Dermis microvascular lymphatic vessel endothelial cell (primary cell): ENCODE measurements around the gene ASIC2. TPM values are rescaled to one million over a fixed set of nuclear protein-coding genes. Genes with fewer than 3 reads are reported as not detected.

ENCODE experiments used
- DNase-seq, 2 donors: peaks; one replicate each; pipeline versions ENCODE4 v3.0.0 to v3.0.0-alpha.2; 2010; ENCODE audit warnings: low read depth in 2 of 2
- total RNA-seq: library from RNA; depleted of rRNA; stranded (reverse); fragments of >200 nt; gene quantifications from 2 replicates; pipeline ENCODE4 v1.2.1, GENCODE V29; 2014

Gene ASIC2
- total RNA-seq, 1 donor from 2014 or later, result not detected

DNA sequence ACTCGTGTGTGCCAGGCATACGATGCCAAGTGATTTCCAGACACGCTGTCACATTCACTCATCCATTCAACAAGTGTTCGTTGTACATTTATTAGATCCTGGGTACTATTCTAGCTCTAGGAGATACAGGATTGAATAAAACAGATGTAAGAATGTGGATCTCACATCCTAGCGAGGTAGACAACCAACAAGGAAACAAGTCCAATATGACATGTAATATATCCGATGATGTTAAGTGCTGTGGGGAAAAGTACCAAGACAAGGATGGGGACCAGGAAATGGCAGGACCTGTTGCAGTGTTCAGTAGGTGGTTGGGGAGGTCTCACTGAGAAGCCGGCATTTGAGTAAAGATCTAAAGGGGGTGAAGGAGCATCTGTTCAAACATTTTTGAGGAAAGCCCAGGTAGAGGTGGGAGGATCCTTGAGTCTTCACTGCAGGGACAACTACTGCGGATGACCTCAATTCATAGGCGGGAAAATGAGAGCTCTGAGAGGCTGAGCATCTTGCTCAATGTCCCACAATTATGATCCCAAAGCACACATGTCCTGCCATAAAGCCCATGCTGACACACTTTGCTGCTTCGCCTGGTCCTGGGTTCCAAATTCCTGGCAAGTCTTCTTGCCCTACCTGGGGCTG lies 129.4 kb downstream of the ASIC2 start:
- no peak for DNase-seq

DNA sequence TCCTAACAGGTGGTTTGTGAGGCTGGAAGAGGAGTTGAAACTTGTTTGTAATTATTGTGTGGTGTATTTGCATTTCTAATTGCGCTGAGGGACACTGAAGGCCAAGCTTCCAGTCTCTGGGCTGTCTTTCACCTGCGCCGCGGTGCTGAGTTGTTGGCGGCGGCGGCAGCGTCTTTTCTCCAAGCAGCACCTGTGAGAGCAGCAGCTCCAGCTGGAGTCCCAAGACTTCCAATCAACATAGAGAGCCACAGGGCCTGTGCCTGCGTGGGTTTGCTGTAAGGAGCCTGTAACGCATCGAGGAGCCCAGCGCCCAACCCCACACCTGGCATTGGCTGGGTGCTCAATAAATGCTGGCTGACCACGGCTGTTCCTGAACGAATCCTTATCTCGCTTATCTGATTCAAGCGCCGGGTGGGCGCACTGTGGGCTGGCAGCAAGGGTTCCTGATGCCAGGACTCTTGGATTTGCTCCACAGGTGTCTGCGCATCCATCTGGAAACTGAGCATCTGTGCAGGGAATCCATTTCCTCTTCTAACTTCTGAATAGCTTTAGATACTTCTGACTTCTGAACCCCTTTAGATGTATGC lies 138.1 kb downstream of the ASIC2 start:
- DNase-seq, result no peak

GRCh38 chr17:33152783-33153182 lies 140.3 kb downstream of the ASIC2 start:
- DNase-seq, result no peak

DNA sequence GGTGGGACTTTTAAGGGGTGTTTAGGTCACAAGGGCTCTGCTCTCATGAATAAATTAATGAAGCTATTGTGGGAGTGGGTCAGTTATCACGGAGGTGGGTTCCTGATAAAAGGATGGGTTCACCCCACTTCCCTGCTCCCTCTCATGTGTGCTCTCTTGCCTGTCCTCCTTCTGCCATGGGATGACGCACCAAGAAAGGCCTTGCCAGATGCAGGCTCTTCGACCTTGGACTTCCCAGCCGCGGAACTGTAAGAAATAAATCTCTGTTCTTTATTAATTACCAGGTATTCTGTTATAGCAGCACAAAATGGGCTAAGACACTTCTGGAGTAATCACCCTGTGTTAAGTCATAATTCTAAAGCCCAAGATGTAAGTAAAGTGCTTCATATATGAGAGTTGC lies 141.5 kb downstream of the ASIC2 start:
- DNase-seq, result no peak

DNA sequence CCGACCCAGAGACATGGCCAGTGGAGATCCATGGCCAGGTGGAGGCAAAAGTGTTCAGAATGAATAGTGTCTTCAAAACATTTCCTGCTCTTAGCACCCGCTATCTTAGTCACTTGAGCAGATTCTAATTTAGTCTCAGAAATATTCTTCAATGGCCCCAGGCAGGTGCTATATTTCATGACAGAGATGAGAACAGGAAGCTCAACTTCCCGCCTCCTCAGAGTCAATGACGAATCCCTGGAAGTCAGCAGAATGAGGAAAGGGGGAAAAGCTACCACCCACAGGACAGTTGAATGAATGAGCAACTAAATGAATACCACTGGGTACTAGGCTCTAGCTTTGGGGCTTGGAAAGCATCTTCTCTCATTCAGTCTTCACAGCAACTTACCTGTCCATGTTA lies 147.2 kb downstream of the ASIC2 start:
- DNase-seq, result no peak

DNA sequence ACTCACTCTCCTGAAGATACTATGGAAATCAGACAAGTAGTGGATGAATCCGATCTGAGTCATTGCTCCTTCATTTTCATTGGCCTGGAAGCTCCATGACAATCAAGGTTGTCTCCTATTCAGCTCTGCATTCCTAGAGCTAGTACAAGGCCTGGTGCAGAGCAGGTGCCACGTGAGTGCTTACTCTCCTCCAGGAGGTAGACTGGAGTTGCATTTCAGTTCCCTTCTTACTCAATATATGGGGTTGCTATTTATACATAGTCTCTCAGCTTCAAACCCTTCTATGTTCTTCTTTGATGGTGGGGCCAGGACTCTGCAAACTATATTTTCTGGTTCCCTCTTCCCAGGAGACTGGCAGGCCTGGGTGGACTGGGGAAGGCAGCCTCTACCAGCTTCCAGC lies 148.3 kb downstream of the ASIC2 start:
- DNase-seq, result no peak

DNA sequence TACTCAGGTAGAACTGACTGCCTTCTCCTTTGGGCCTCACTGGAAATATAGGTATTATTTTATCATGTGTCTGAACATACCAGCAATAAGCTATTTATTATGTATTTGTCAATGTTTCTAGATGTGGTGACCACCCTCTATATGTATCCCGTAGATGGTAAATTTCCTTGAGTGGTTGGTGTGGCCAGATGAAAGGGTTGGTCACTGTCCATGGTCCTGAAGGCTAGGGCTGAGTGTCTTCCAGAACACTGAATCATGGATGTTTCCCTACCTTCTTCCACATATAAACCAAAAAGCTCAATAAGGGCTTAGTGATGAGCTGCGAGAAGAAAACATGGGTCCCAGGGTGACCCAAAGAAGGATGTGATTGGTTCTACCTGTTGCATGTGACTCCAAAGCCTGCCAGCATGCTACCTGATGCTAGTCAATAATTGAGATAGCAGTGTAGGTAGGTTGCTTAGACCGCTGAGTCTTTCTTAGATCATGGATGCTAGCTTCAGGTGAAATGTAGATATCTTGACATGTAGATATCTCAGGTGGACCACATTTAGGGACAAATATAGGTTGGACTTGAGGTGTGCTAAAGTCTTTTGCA lies 150.3 kb downstream of the ASIC2 start:
- DNase-seq, result peak in 1 of 2 donors; percentile 21

DNA sequence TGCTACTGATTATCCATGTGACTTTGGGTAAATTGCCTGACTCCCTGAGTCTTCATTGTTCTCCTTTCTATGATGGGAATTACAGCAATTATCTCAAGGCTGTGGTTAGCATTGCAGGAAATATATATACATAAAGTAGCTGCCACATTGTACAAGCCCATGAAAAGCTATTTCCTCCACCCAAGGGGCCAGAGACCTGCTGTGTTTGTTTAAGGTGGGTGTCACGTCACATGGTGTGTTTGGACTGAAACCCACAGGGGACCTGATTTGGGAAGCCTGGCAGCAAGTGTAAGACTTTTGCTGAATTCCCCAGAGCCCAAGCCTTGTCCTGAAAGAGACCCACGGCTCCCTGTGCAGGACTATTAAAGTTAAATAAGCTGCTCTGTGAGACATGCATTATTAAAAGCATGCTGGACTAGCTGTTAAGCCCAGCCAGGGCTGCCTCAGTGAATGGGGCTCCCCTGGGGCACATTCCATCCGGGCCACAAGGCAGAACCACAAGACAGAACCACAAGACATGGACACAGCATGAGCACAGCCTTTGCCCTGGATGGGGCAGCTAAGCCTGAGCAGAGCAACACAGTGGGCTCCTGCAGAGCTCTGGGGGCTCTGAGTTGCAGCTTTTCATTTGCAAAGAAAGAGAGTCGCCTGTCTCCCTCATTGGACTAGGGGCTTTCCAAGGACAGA lies 152.5 kb downstream of the ASIC2 start:
- no peak for DNase-seq

- no peak for DNase-seq
Observed at GRCh38 chr17:33138627-33139026, 154.5 kb downstream of the ASIC2 start.

DNA sequence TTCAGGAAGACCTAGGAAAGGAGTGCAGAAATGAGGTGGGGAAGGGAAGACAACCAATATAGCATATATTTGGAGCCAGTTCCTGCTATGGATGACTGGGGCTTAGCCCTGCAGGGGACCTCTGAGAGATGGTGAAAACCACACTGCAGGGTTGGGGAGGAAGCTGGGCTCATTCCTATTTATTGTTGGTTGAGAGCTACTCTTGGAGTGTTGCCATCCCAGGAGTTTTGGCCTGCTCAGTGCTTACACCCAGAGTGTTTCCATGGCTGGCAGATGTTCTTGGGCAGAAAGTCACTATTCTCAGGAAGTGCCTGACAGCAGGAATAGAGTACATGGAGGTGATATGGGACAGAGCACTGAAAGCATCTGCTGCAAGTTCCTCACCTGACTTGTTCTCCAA lies 155.7 kb downstream of the ASIC2 start:
- no peak for DNase-seq

- no peak for DNase-seq
Observed at GRCh38 chr17:33135691-33136090, 157.4 kb downstream of the ASIC2 start.

DNA sequence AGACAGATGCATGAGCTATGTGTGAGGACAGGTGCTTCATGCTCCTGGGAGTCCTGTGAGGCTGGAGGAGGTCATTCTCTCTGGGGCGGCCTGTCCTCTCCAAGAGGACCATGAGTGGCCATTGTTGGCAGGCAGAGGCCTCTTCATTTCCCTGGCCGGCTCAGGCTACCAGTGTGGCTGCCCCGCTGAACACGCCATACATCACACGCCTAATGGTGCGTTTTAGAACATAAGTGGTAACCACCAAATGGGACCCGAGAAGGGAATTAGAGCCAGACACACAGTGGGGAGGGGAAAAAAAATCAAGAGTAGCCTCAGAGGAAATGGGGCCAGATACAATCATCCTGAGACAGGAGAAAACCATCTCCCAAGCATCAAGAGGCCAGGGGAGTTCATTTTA lies 161.5 kb downstream of the ASIC2 start:
- no peak for DNase-seq

- no peak for DNase-seq
Observed at GRCh38 chr17:33127706-33128105, 165.4 kb downstream of the ASIC2 start.

DNA sequence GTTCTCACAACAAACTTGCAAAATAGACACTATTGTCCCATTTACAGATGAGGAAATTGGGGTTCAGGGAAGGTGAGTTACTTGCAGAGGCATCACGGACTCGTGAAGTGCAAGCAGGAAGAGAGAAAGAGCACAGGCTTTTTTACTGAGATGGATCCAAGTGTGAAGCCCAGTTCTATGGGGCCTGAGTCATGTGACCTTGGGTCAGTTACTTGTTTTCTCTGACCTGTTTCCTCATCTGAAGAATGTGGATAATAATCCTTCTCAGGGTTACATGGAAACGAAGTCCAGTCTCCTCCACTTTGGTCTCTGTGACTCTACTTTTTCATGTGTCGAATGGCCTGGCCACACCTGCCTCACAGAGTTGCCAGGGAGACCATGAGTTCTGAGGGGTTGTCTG lies 167.0 kb downstream of the ASIC2 start:
- no peak for DNase-seq

GRCh38 chr17:33125552-33125950 lies 167.5 kb downstream of the ASIC2 start:
- no peak for DNase-seq

DNA sequence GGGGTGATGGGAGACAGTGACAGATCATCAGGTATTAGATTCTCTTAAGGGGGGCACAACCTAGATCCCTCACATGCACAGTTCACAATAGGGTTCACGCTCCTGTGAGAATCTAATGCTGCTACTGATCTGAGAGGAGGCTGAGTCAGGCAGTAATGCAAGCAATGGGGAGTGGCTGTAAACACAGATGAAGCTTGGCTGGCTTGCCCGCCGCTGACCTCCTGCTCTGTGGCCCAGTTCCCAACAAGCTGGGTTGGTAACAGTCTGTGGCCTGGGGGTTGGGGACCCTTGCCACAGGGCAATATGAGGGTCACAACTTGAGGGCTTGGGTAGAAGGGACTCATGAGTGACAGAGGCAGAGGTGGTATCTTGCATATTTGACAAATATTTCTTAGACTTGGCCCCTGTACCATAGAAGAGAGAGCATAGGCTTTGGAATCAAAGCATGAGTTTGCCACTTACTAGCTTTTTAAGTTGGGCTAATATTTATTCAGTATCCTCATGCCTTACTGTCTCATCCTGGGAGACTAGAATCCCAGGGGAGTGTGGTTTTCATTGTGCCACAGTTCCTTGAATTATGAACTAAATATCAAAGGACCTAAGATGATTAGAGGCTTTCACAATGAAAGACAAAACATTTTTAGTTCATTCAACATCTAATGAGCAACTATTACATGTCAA lies 168.1 kb downstream of the ASIC2 start:
- DNase-seq, result no peak

- no peak for DNase-seq
Observed at GRCh38 chr17:33124185-33124584, 168.9 kb downstream of the ASIC2 start.

DNA sequence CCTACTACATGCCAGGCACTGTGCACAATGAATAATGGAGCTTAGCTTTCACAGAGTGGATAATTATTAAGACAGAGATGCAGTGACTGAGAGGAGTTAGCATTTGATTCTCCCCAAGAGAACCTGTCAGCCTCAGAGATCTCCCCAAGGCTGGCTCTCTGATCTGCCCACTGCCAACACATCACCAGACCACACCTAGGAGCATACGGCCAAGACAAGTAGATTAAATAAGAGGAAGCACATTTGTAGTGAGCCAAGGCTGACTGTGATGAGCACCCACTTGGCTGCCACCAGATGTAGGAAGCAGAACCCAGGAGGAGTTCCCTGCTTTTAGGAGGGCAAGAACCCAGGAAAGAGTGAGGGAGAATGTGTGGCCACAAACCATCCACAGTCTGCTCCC lies 171.3 kb downstream of the ASIC2 start:
- no peak for DNase-seq

DNA sequence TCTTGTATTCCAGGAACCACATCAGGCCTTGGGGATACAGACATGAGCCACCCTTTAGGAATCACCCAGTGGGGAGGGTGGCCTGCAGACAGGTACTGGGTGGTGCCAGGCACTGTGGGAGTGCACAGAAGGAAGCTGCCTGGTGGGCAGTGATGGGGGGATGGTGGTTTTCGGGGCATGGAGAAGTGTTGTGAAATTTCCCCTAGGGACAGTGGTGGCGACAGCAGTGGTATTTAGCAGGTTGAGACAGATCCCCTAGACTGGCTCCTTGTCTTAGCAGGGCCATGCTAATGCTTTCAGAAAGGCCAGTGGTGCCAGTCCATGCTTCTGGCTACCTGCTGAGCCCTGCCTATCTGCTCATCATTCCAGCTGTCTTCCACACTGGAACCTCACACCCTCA lies 171.8 kb downstream of the ASIC2 start:
- DNase-seq, result no peak

- no peak for DNase-seq
Observed at GRCh38 chr17:33120103-33120502, 173.0 kb downstream of the ASIC2 start.

DNA sequence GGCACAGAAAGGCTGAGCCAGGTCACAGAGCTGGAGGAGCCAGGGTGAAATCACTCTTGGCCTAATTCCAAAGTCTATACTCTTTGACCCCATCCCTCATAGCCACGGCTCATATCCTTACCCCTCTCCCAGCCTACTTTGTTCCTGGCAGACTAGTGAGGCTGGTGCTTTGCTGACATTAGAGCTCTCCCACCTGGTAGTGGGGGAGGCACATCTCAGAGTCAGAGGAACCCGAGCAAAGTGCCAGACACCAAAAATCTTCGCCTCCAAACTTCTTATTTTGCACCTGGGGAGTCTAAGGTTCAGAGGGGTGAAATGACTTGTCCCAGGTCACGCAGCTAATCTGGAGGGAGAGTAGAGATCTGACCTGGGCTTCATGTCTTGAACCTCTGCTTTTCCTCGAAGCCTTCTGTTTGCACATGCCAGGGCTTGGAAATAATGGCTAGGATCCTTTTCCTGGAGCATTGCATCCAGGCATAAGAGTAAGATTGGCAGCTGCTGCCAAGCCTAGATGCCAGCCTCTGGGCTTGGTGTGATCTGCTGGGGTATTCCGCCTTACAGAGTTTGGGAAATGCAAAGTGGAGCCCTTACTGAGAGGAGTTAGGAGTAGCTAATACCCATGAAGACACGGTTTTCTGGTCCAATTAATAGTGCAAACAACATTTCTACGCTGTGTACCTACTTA lies 174.6 kb downstream of the ASIC2 start:
- DNase-seq, result no peak
